IgD-negative memory B cell (primary cell): ENCODE measurements around the gene LCN1. TPM values are rescaled to one million over a fixed set of nuclear protein-coding genes. Genes with fewer than 3 reads are reported as not detected.
"Not testable (repeated sequence)": the region's sequence is repeated elsewhere in the genome, so short reads cannot be mapped to it uniquely, and the experiment has no call there.

Source experiments
- H3K27ac Mint-ChIP-seq, 3 donors: one replicate each; pipeline ENCODE4 v1.8.0; 2020 to 2022; ENCODE audit warnings: mild to moderate bottlenecking in 3 of 3, mixed read lengths in 3 of 3, moderate library complexity in 1 of 3
- H3K27me3 Mint-ChIP-seq: one replicate; pipeline ENCODE4 v1.8.0; 2021; ENCODE audit warnings: mixed read lengths
- H3K36me3 Mint-ChIP-seq: one replicate; pipeline ENCODE4 v1.8.0; 2020; ENCODE audit warnings: mild to moderate bottlenecking, mixed read lengths
- H3K4me1 Mint-ChIP-seq, 3 donors: one replicate each; pipeline ENCODE4 v1.8.0; 2020 to 2022; ENCODE audit warnings: mixed read lengths in 3 of 3, mild to moderate bottlenecking in 1 of 3
- H3K4me3 Mint-ChIP-seq, 4 donors: one replicate each; pipeline ENCODE4 v1.8.0; 2020 to 2022; ENCODE audit warnings: mild to moderate bottlenecking in 4 of 4, mixed read lengths in 4 of 4, moderate library complexity in 3 of 4
- H3K9me3 Mint-ChIP-seq, 3 donors: one replicate each; pipeline ENCODE4 v1.8.0; 2020 to 2021; ENCODE audit warnings: mixed read lengths in 3 of 3, mild to moderate bottlenecking in 1 of 3
- polyA plus RNA-seq: library from polyadenylated mRNA; unstranded; fragments of 300-500 nt; fragmentation: Illumina TruSeq; gene quantifications from one replicate; pipeline ENCODE4 v1.2.3, GENCODE V29; 2021

Gene LCN1
- polyA plus RNA-seq, 1 donor from 2014 or later, result not detected

GRCh38 chr9:135521608-135522095 lies 412 bp downstream of the LCN1 start:
- no peak overlapping the region for H3K4me3 Mint-ChIP-seq
- no peaks in the 10 kb centered on the region for H3K9me3 Mint-ChIP-seq
- no peak overlapping the region for H3K27ac Mint-ChIP-seq
- H3K4me1 Mint-ChIP-seq, result peaks cover 0 to 2% (median 0%) of the 10 kb centered on the region in 3 donors
- H3K27me3 Mint-ChIP-seq, result peaks cover 5% of the 10 kb centered on the region
- H3K36me3 Mint-ChIP-seq, result no peaks in the 10 kb centered on the region

GRCh38 chr9:135522137-135522877 lies 1.1 kb downstream of the LCN1 start:
- Mint-ChIP-seq H3K36me3 (no peaks in the 10 kb centered on the region), H3K4me3 (no peak overlapping the region), H3K9me3 (no peaks in the 10 kb centered on the region), H3K27ac (no peak overlapping the region), H3K4me1 (peaks cover 0 to 2% (median 0%) of the 10 kb centered on the region in 3 donors), H3K27me3 (peaks cover 5% of the 10 kb centered on the region)

- no peaks in the 10 kb centered on the region for H3K9me3 Mint-ChIP-seq
- H3K27me3 Mint-ChIP-seq, result peaks cover 5% of the 10 kb centered on the region
- H3K27ac Mint-ChIP-seq, result no peak overlapping the region
- H3K4me1 Mint-ChIP-seq, result peaks cover 0 to 2% (median 0%) of the 10 kb centered on the region in 3 donors
- H3K36me3 Mint-ChIP-seq, result no peaks in the 10 kb centered on the region
- no peak overlapping the region for H3K4me3 Mint-ChIP-seq
Measured at GRCh38 chr9:135522931-135523330, 1.7 kb downstream of the LCN1 start.

- H3K4me1 Mint-ChIP-seq, result peaks cover 0 to 2% (median 0%) of the 10 kb centered on the region in 3 donors
- no peaks in the 10 kb centered on the region for H3K9me3 Mint-ChIP-seq
- H3K36me3 Mint-ChIP-seq, result no peaks in the 10 kb centered on the region
- H3K27me3 Mint-ChIP-seq, result peaks cover 5% of the 10 kb centered on the region
- H3K4me3 Mint-ChIP-seq, result no peak overlapping the region
- H3K27ac Mint-ChIP-seq, result no peak overlapping the region
Measured at GRCh38 chr9:135523521-135524129, 2.4 kb downstream of the LCN1 start.

GRCh38 chr9:135524130-135524861 lies 3.1 kb downstream of the LCN1 start:
- H3K36me3 Mint-ChIP-seq, result no peaks in the 10 kb centered on the region
- peaks cover 0 to under 1% (median 0%) of the 10 kb centered on the region in 3 donors for H3K4me1 Mint-ChIP-seq
- no peak overlapping the region for H3K27ac Mint-ChIP-seq
- H3K27me3 Mint-ChIP-seq, result peaks cover 5% of the 10 kb centered on the region
- H3K9me3 Mint-ChIP-seq, result no peaks in the 10 kb centered on the region
- no peak overlapping the region for H3K4me3 Mint-ChIP-seq

- Mint-ChIP-seq H3K4me1 (no peaks in the 10 kb centered on the region), H3K27ac (no peak overlapping the region), H3K27me3 (peaks cover 5% of the 10 kb centered on the region), H3K4me3 (no peak overlapping the region), H3K36me3 (no peaks in the 10 kb centered on the region), H3K9me3 (no peaks in the 10 kb centered on the region)
Measured at GRCh38 chr9:135525241-135526088, 4.2 kb downstream of the LCN1 start.

- no peaks in the 10 kb centered on the region for H3K9me3 Mint-ChIP-seq
- peaks cover 10% of the 10 kb centered on the region for H3K27me3 Mint-ChIP-seq
- no peaks in the 10 kb centered on the region for H3K36me3 Mint-ChIP-seq
- no peaks in the 10 kb centered on the region for H3K4me1 Mint-ChIP-seq
- H3K4me3 Mint-ChIP-seq, result no peak overlapping the region
- no peak overlapping the region for H3K27ac Mint-ChIP-seq
Measured at GRCh38 chr9:135526089-135526729, 5.0 kb downstream of the LCN1 start.

GRCh38 chr9:135526730-135527571 lies 5.7 kb downstream of the LCN1 start:
- peaks cover 14% of the 10 kb centered on the region for H3K27me3 Mint-ChIP-seq
- no peaks in the 10 kb centered on the region for H3K36me3 Mint-ChIP-seq
- no peaks in the 10 kb centered on the region for H3K9me3 Mint-ChIP-seq
- H3K4me3 Mint-ChIP-seq, result no peak overlapping the region
- H3K4me1 Mint-ChIP-seq, result no peaks in the 10 kb centered on the region
- H3K27ac Mint-ChIP-seq, result no peak overlapping the region

- peaks cover 14% of the 10 kb centered on the region for H3K27me3 Mint-ChIP-seq
Measured at GRCh38 chr9:135528842-135529435, 7.7 kb downstream of the LCN1 start.

GRCh38 chr9:135530146-135530545 lies 8.9 kb downstream of the LCN1 start:
- Mint-ChIP-seq H3K27me3 (peaks cover 18% of the 10 kb centered on the region), H3K4me3 (no peak overlapping the region), H3K27ac (peak overlapping the region in 1 of 3 donors; percentile 12), H3K4me1 (no peaks in the 10 kb centered on the region), H3K36me3 (no peaks in the 10 kb centered on the region), H3K9me3 (no peaks in the 10 kb centered on the region)

More at GRCh38 chr9:135528842-135529435, 7.7 kb downstream of the LCN1 start:
- H3K4me1 Mint-ChIP-seq, H3K4me3 Mint-ChIP-seq, H3K9me3 Mint-ChIP-seq, H3K27ac Mint-ChIP-seq, H3K36me3 Mint-ChIP-seq: not testable (repeated sequence)

- Mint-ChIP-seq H3K4me3 (no peak overlapping the region), H3K36me3 (no peaks in the 10 kb centered on the region), H3K4me1 (no peaks in the 10 kb centered on the region), H3K27ac (no peak overlapping the region), H3K27me3 (peaks cover 18% of the 10 kb centered on the region), H3K9me3 (no peaks in the 10 kb centered on the region)
Measured at GRCh38 chr9:135531096-135531495, 9.9 kb downstream of the LCN1 start.

GRCh38 chr9:135533113-135533512 lies 11.9 kb downstream of the LCN1 start:
- Mint-ChIP-seq H3K36me3 (no peaks in the 10 kb centered on the region), H3K27ac (no peak overlapping the region), H3K4me1 (no peaks in the 10 kb centered on the region), H3K4me3 (no peak overlapping the region), H3K27me3 (peaks cover 26% of the 10 kb centered on the region), H3K9me3 (no peaks in the 10 kb centered on the region)

- Mint-ChIP-seq H3K4me1 (no peaks in the 10 kb centered on the region), H3K9me3 (no peaks in the 10 kb centered on the region), H3K27me3 (peaks cover 26% of the 10 kb centered on the region), H3K27ac (no peak overlapping the region), H3K4me3 (no peak overlapping the region), H3K36me3 (no peaks in the 10 kb centered on the region)
Measured at GRCh38 chr9:135533674-135534073, 12.4 kb downstream of the LCN1 start.
